Measurements from ENCODE around the gene ABI3. TPM values are rescaled to one million over a fixed set of nuclear protein-coding genes. Genes with fewer than 3 reads are reported as not detected.

Gene ABI3
- total and polyA plus RNA-seq, 2 donors (not counting 1 experiment from before 2014, with no cell fraction given), result 15.6 to 23.3 TPM

DNA sequence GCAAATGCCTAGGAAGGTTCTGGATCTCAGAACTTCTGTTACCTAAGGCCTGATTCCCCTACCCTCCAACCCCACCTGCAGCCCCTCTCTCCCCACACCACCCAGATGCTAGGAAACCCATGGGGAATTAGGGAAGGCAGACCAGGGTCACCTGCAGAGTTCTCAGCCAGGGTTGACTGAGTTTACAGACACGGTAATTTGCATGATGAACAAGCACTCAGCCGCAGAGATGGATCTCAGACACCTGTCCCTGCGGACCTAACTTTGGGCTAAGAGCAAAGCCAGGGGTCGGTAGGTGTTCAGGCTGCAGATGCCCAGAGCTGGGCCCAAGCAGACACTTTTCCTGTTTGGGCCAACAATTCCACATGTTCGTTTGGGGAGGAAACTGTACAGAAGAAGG is 2.9 kb downstream of the ABI3 start:
- Mint-ChIP-seq H3K4me3 (peak overlapping the region; percentile 88), H3K9me3 (ENCODE audit: insufficient read depth) (no peaks in the 10 kb centered on the region), H3K4me1 (peaks cover 86% of the 10 kb centered on the region), H3K27me3 (no peaks in the 10 kb centered on the region), H3K27ac (peak overlapping the region; percentile 97)
- peaks cover 3 to 7% of the 10 kb centered on the region in 2 experiments for H3K36me3 ChIP-seq (replicated peaks in 1 of 2; ENCODE audit: control extremely low read depth in 1 of 2, control insufficient read depth in 1 of 2, extremely low read depth in 1 of 2, insufficient read depth in 2 of 2, low read length in 1 of 2)
- H3K9ac ChIP-seq (ENCODE audit: low read length), result peak overlapping the region; percentile 2
- H3K79me2 ChIP-seq (ENCODE audit: control insufficient read depth, insufficient read depth, low read length), result peaks cover 84% of the 10 kb centered on the region
- H4K20me1 ChIP-seq (ENCODE audit: control insufficient read depth, insufficient read depth, low read length, poor library complexity, severe bottlenecking), result peaks cover 10% of the 10 kb centered on the region
- intact Hi-C loops (cut with micrococcal nuclease), result no loop called here
- H3K4me3 ChIP-seq (ENCODE audit: control extremely low read depth in 1 of 5, extremely low read depth in 1 of 5, insufficient read depth in 1 of 5, low read depth in 2 of 5, low read length in 4 of 5), result peak overlapping the region in 3 of 5 experiments; percentile 2 to 13 (median 4)
- ATAC-seq (ENCODE audit: low read depth), result peak; percentile 31
- no peaks in the 10 kb centered on the region for H3K9me3 ChIP-seq (ENCODE audit: control extremely low read depth in 1 of 3, control insufficient read depth in 2 of 3, insufficient read depth in 1 of 3, low read length in 2 of 3)
- CTCF ChIA-PET, result interaction anchor here (1.8 to 11.9 kb wide), 4 partner anchors 9 to 20 kb away, joined by 5 to 140 read pairs (median 22); partner anchors contain the start of gene PHOSPHO1
- POLR2A ChIA-PET, result interaction anchor here (0.6 to 1.2 kb wide), 3 partner anchors 10 to 101 kb away, joined by 3 read pairs; no protein-coding TSS in a partner anchor
- peak overlapping the region; percentile 74 for H3K4me2 ChIP-seq (replicated peaks; ENCODE audit: low read depth, low read length, poor library complexity, severe bottlenecking)
- no peaks in the 10 kb centered on the region for H3K27me3 ChIP-seq (replicated peaks in 1 of 4; ENCODE audit: control extremely low read depth in 1 of 4, control insufficient read depth in 3 of 4, insufficient read depth in 4 of 4, low read length in 3 of 4)
- 0% methylated on average over 5 of the region's 5 CpGs for WGBS (ENCODE audit: insufficient coverage)
- TF ChIP-seq, protein P1, sequence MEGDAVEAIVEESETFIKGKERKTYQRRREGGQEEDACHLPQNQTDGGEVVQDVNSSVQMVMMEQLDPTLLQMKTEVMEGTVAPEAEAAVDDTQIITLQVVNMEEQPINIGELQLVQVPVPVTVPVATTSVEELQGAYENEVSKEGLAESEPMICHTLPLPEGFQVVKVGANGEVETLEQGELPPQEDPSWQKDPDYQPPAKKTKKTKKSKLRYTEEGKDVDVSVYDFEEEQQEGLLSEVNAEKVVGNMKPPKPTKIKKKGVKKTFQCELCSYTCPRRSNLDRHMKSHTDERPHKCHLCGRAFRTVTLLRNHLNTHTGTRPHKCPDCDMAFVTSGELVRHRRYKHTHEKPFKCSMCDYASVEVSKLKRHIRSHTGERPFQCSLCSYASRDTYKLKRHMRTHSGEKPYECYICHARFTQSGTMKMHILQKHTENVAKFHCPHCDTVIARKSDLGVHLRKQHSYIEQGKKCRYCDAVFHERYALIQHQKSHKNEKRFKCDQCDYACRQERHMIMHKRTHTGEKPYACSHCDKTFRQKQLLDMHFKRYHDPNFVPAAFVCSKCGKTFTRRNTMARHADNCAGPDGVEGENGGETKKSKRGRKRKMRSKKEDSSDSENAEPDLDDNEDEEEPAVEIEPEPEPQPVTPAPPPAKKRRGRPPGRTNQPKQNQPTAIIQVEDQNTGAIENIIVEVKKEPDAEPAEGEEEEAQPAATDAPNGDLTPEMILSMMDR (IDR thresholded peaks at IDR 0.05), result no peak
- no peak for TF ChIP-seq EZH2 (IDR thresholded peaks at IDR 0.05; ENCODE audit: borderline replicate concordance, insufficient read depth, low read depth, low read length, poor library complexity, severe bottlenecking)
- no peak overlapping the region for H2AFZ ChIP-seq (ENCODE audit: insufficient read depth, low read depth, low read length, poor library complexity, severe bottlenecking)
- peak overlapping the region; percentile 4 to 64 for H3K27ac ChIP-seq (ENCODE audit: low read length in 2 of 2)
- H3K4me1 ChIP-seq (ENCODE audit: control insufficient read depth in 2 of 2, insufficient read depth in 2 of 2, low read length in 2 of 2), result peaks cover 89 to 100% of the 10 kb centered on the region in 2 donors
- DNase-seq, result peak; percentile 73

DNA sequence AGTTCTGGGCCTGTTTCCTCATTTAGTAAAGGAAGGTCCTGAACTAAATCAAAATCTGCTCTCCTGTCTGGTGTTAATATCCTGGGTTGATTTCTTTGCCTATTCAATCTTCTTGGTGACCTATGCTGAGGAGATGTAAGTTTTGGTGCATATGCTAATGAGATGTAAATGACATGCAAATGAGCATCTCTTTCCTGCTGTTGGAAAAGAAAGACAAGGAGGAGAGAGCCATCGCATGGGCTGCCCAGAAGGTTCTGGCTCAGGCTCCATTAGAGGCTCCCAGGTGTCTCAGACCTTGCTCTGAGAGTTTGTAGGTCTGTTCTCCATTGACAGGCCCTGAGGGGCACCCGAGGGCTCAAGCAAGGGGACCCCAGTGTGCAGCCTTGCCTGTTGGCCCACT is 3.3 kb downstream of the ABI3 start:
- peaks cover 80% of the 10 kb centered on the region for H3K79me2 ChIP-seq (ENCODE audit: control insufficient read depth, insufficient read depth, low read length)

More for the DNA sequence above, 3.3 kb downstream of the ABI3 start:
- Histone ChIP-seq H3K27ac (ENCODE audit: low read length in 2 of 2) (peak overlapping the region; percentile 4 to 64), H3K9me3 (ENCODE audit: control extremely low read depth in 1 of 3, control insufficient read depth in 2 of 3, insufficient read depth in 1 of 3, low read length in 2 of 3) (no peaks in the 10 kb centered on the region), H4K20me1 (ENCODE audit: control insufficient read depth, insufficient read depth, low read length, poor library complexity, severe bottlenecking) (peaks cover 10% of the 10 kb centered on the region), H3K4me2 (replicated peaks; ENCODE audit: low read depth, low read length, poor library complexity, severe bottlenecking) (peak overlapping the region; percentile 74), H3K36me3 (replicated peaks in 1 of 2; ENCODE audit: control extremely low read depth in 1 of 2, control insufficient read depth in 1 of 2, extremely low read depth in 1 of 2, insufficient read depth in 2 of 2, low read length in 1 of 2) (peaks cover 3 to 7% of the 10 kb centered on the region in 2 experiments), H3K9ac (ENCODE audit: low read length) (peak overlapping the region; percentile 2), H3K27me3 (replicated peaks in 1 of 4; ENCODE audit: control extremely low read depth in 1 of 4, control insufficient read depth in 3 of 4, insufficient read depth in 4 of 4, low read length in 3 of 4) (no peaks in the 10 kb centered on the region), H3K4me3 (ENCODE audit: control extremely low read depth in 1 of 5, extremely low read depth in 1 of 5, insufficient read depth in 1 of 5, low read depth in 2 of 5, low read length in 4 of 5) (peak overlapping the region in 3 of 5 experiments; percentile 2 to 13 (median 4)), H3K4me1 (ENCODE audit: control insufficient read depth in 2 of 2, insufficient read depth in 2 of 2, low read length in 2 of 2) (peaks cover 92 to 100% of the 10 kb centered on the region in 2 donors), H2AFZ (ENCODE audit: insufficient read depth, low read depth, low read length, poor library complexity, severe bottlenecking) (no peak overlapping the region)
- ChIA-PET POLR2A (interaction anchor here (1.1 kb wide), 1 partner anchor 10 kb away, joined by 3 read pairs; no protein-coding TSS in a partner anchor), CTCF (interaction anchor here (1.8 to 11.9 kb wide), 3 partner anchors 9 to 20 kb away, joined by 5 to 140 read pairs (median 36); partner anchors contain the start of gene PHOSPHO1)
- Mint-ChIP-seq H3K9me3 (ENCODE audit: insufficient read depth) (no peaks in the 10 kb centered on the region), H3K27ac (peak overlapping the region; percentile 97), H3K4me3 (peak overlapping the region; percentile 88), H3K27me3 (no peaks in the 10 kb centered on the region), H3K4me1 (peaks cover 88% of the 10 kb centered on the region)
- TF ChIP-seq, protein P1 (IDR thresholded peaks at IDR 0.05), result no peak
- TF ChIP-seq EZH2 (IDR thresholded peaks at IDR 0.05; ENCODE audit: borderline replicate concordance, insufficient read depth, low read depth, low read length, poor library complexity, severe bottlenecking), result no peak
- intact Hi-C loops (cut with micrococcal nuclease), result no loop called here
- DNase-seq (no peak), ATAC-seq (ENCODE audit: low read depth) (no peak)
- WGBS (ENCODE audit: insufficient coverage), result 75% methylated on average over 2 of the region's 2 CpGs
